Uterus (tissue), 4 donors: ENCODE measurements around the gene TPO. TPM values are rescaled to one million over a fixed set of nuclear protein-coding genes. Genes with fewer than 3 reads are reported as not detected.
"Not testable (repeated sequence)": the region's sequence is repeated elsewhere in the genome, so short reads cannot be mapped to it uniquely, and the experiment has no call there.

Source experiments
- DNase-seq, 2 donors: peaks; one replicate each; pipeline ENCODE4 v3.0.0-alpha.2; 2019 to 2020
- H3K27ac ChIP-seq, 2 donors: fragments of 200-600 bp; sonication (generic); 1 replicate in 1 of 2; 2 replicates in 1 of 2; pipeline ENCODE4 v1.5.1; 2016 to 2018
- H3K27me3 ChIP-seq, 2 donors: fragments of 200-600 bp; sonication (generic); one replicate each; pipeline ENCODE4 v1.5.1; 2018 to 2019; ENCODE audit warnings: control low read depth in 1 of 2
- H3K36me3 ChIP-seq, 2 donors: fragments of 200-600 bp; sonication (generic); one replicate each; pipeline ENCODE4 v1.5.1; 2019; ENCODE audit warnings: control low read depth in 1 of 2
- H3K4me1 ChIP-seq, 2 donors: fragments of 200-600 bp; sonication (generic); one replicate each; pipeline ENCODE4 v1.5.1; 2018 to 2019; ENCODE audit warnings: control low read depth in 1 of 2
- H3K4me3 ChIP-seq, 2 donors: fragments of 200-600 bp; sonication (generic); 1 replicate in 1 of 2; 2 replicates in 1 of 2; pipeline ENCODE4 v1.5.1; 2018 to 2019; ENCODE audit warnings: mild to moderate bottlenecking in 1 of 2
- H3K9me3 ChIP-seq, 2 donors: fragments of 200-600 bp; sonication (generic); one replicate each; pipeline ENCODE4 v1.5.1; 2019; ENCODE audit warnings: control low read depth in 1 of 2
- CTCF ChIP-seq, 4 experiments: fragments of 200-600 bp in 2 of 4; fragments of 450-650 bp in 2 of 4; sonication (generic) in 2 of 4; IDR thresholded peaks; one replicate each; pipeline ENCODE4 v1.5.1; 2016 to 2019; ENCODE audit warnings: antibody characterized with exemption in 4 of 4, mild to moderate bottlenecking in 2 of 4, moderate library complexity in 1 of 4
- POLR2A ChIP-seq, 2 donors: fragments of 450-650 bp; IDR thresholded peaks; one replicate each; pipeline ENCODE4 v1.6.1; 2016; ENCODE audit warnings: antibody characterized with exemption in 2 of 2, mild to moderate bottlenecking in 1 of 2, moderate library complexity in 1 of 2
- intact Hi-C: fragments of 100-400 bp; cut with DNase I; formaldehyde crosslinking; loops from one replicate; pipeline ENCODE4 v1.15.1; 2023; ENCODE audit warnings: low total_unique reads
- total RNA-seq, 4 donors: library from RNA; depleted of rRNA in 3 of 4; stranded (reverse); fragments of >200 nt in 3 of 4; gene quantifications; one replicate each; pipeline versions ENCODE4 v1.1.0 to v1.2.4, GENCODE V29; 2014 to 2023
- donor health status: DM: yes; HTN: yes; CAD: no.

Gene TPO
- total RNA-seq, 4 donors from 2014 or later: 4.4 TPM; not detected in 3

- H3K36me3 ChIP-seq: no peaks in the 10 kb centered on the region
- H3K4me3 ChIP-seq: no peak overlapping the region
- no peaks in the 10 kb centered on the region for H3K4me1 ChIP-seq
- no peaks in the 10 kb centered on the region for H3K27me3 ChIP-seq
- no peaks in the 10 kb centered on the region for H3K9me3 ChIP-seq
- intact Hi-C loops: no loop called here
- no peak overlapping the region for H3K27ac ChIP-seq
- no peak for DNase-seq
- TF ChIP-seq CTCF (IDR thresholded peaks at IDR 0.05) (no peak), POLR2A (IDR thresholded peaks at IDR 0.05) (no peak)
Observed at GRCh38 chr2:1515986-1516797, 102.9 kb downstream of the TPO start.

GRCh38 chr2:1516798-1517060 is 103.5 kb downstream of the TPO start:
- DNase-seq: no peak
- intact Hi-C loops: no loop called here
- no peak for TF ChIP-seq CTCF (IDR thresholded peaks at IDR 0.05)
- no peak for TF ChIP-seq POLR2A (IDR thresholded peaks at IDR 0.05)
- Histone ChIP-seq H3K4me3 (no peak overlapping the region), H3K9me3 (no peaks in the 10 kb centered on the region), H3K27me3 (no peaks in the 10 kb centered on the region), H3K36me3 (no peaks in the 10 kb centered on the region), H3K4me1 (no peaks in the 10 kb centered on the region), H3K27ac (no peak overlapping the region)

GRCh38 chr2:1517291-1517690 is 104.0 kb downstream of the TPO start:
- H3K27me3 ChIP-seq, H3K9me3 ChIP-seq, H3K27ac ChIP-seq, intact Hi-C loops, H3K36me3 ChIP-seq, H3K4me3 ChIP-seq, H3K4me1 ChIP-seq, DNase-seq: not testable (repeated sequence)

- no peak overlapping the region for H3K27ac ChIP-seq
- intact Hi-C loops: no loop called here
- no peaks in the 10 kb centered on the region for H3K27me3 ChIP-seq
- no peaks in the 10 kb centered on the region for H3K4me1 ChIP-seq
- H3K4me3 ChIP-seq: no peak overlapping the region
- H3K9me3 ChIP-seq: no peaks in the 10 kb centered on the region
- no peaks in the 10 kb centered on the region for H3K36me3 ChIP-seq
- DNase-seq: no peak
- TF ChIP-seq POLR2A (IDR thresholded peaks at IDR 0.05) (no peak), CTCF (IDR thresholded peaks at IDR 0.05) (no peak)
Observed at GRCh38 chr2:1517786-1518185, 104.5 kb downstream of the TPO start.

- H3K4me1 ChIP-seq: no peaks in the 10 kb centered on the region
- H3K4me3 ChIP-seq: no peak overlapping the region
- no peak for TF ChIP-seq POLR2A (IDR thresholded peaks at IDR 0.05)
- no peak for TF ChIP-seq CTCF (IDR thresholded peaks at IDR 0.05)
- no peaks in the 10 kb centered on the region for H3K27me3 ChIP-seq
- intact Hi-C loops: no loop called here
- no peaks in the 10 kb centered on the region for H3K36me3 ChIP-seq
- no peak for DNase-seq
- no peaks in the 10 kb centered on the region for H3K9me3 ChIP-seq
- H3K27ac ChIP-seq: no peak overlapping the region
Observed at GRCh38 chr2:1518331-1518803, 105.1 kb downstream of the TPO start.
